Osteocyte (in vitro differentiated cells): ENCODE measurements around the gene MYOF. TPM values are rescaled to one million over a fixed set of nuclear protein-coding genes. Genes with fewer than 3 reads are reported as not detected.
"Not testable (repeated sequence)": the region's sequence is repeated elsewhere in the genome, so short reads cannot be mapped to it uniquely, and the experiment has no call there.

Source experiments
- DNase-seq: peaks from one replicate; pipeline ENCODE4 v3.0.0; 2021; ENCODE audit warnings: mixed read lengths; ENCODE audit not compliant: unreplicated experiment; ENCODE audit errors: extremely low spot score
- H3K27ac Mint-ChIP-seq: one replicate; pipeline ENCODE4 v1.8.0; 2021; ENCODE audit warnings: mild to moderate bottlenecking, mixed read lengths; ENCODE audit not compliant: unreplicated experiment
- H3K27me3 Mint-ChIP-seq: one replicate; pipeline ENCODE4 v1.8.0; 2021; ENCODE audit warnings: mixed read lengths; ENCODE audit not compliant: unreplicated experiment
- H3K36me3 Mint-ChIP-seq: one replicate; pipeline ENCODE4 v1.8.0; 2021; ENCODE audit warnings: mixed read lengths; ENCODE audit not compliant: unreplicated experiment
- H3K4me1 Mint-ChIP-seq: one replicate; pipeline ENCODE4 v1.8.0; 2021; ENCODE audit warnings: mixed read lengths; ENCODE audit not compliant: unreplicated experiment
- H3K4me3 Mint-ChIP-seq: one replicate; pipeline ENCODE4 v1.8.0; 2021; ENCODE audit warnings: mild to moderate bottlenecking, moderate library complexity, mixed read lengths; ENCODE audit not compliant: unreplicated experiment
- H3K9me3 Mint-ChIP-seq: one replicate; pipeline ENCODE4 v1.8.0; 2021; ENCODE audit warnings: mixed read lengths; ENCODE audit not compliant: unreplicated experiment
- CTCF ChIP-seq: fragments of 200-600 bp; sonication (generic); IDR thresholded peaks from 2 replicates; pipeline ENCODE4 v1.5.0; 2021; ENCODE audit warnings: antibody characterized with exemption, mild to moderate bottlenecking, moderate library complexity
- total RNA-seq: library from RNA; stranded (reverse); gene quantifications from 2 replicates; pipeline ENCODE4 v1.2.1, GENCODE V29; 2021

The MYOF gene
- total RNA-seq, 1 donor from 2014 or later: 470 TPM

- H3K4me3 Mint-ChIP-seq: no peak overlapping the region
- no peaks in the 10 kb centered on the region for H3K27me3 Mint-ChIP-seq
- H3K4me1 Mint-ChIP-seq: peaks cover 2% of the 10 kb centered on the region
- no peaks in the 10 kb centered on the region for H3K9me3 Mint-ChIP-seq
- H3K27ac Mint-ChIP-seq: peak overlapping the region; percentile 41
- no peak for DNase-seq
- H3K36me3 Mint-ChIP-seq: peaks cover 83% of the 10 kb centered on the region
- TF ChIP-seq CTCF: no peak
These were observed 163.0 kb downstream of the MYOF start for GRCh38 chr10:93319096-93319495.

- no peak overlapping the region for H3K4me3 Mint-ChIP-seq
- no peaks in the 10 kb centered on the region for H3K27me3 Mint-ChIP-seq
- no peak for TF ChIP-seq CTCF
- no peaks in the 10 kb centered on the region for H3K9me3 Mint-ChIP-seq
- H3K36me3 Mint-ChIP-seq: peaks cover 76% of the 10 kb centered on the region
- H3K4me1 Mint-ChIP-seq: peaks cover 2% of the 10 kb centered on the region
- no peak for DNase-seq
- H3K27ac Mint-ChIP-seq: peak overlapping the region; percentile 50
These were observed 166.9 kb downstream of the MYOF start for GRCh38 chr10:93315246-93315645.

GRCh38 chr10:93314656-93315055, 167.5 kb downstream of the MYOF start:
- H3K4me3 Mint-ChIP-seq, H3K4me1 Mint-ChIP-seq: not testable (repeated sequence)
- H3K36me3 Mint-ChIP-seq: peaks cover 76% of the 10 kb centered on the region

GRCh38 chr10:93313798-93314197, 168.3 kb downstream of the MYOF start:
- H3K4me1 Mint-ChIP-seq: peaks cover 12% of the 10 kb centered on the region
- no peaks in the 10 kb centered on the region for H3K9me3 Mint-ChIP-seq
- no peak for TF ChIP-seq CTCF
- H3K27me3 Mint-ChIP-seq: no peaks in the 10 kb centered on the region
- no peak for DNase-seq
- peaks cover 76% of the 10 kb centered on the region for H3K36me3 Mint-ChIP-seq
- no peak overlapping the region for H3K27ac Mint-ChIP-seq
- H3K4me3 Mint-ChIP-seq: no peak overlapping the region

More at GRCh38 chr10:93314656-93315055, 167.5 kb downstream of the MYOF start:
- H3K9me3 Mint-ChIP-seq, DNase-seq, H3K27me3 Mint-ChIP-seq: not testable (repeated sequence)
- peak overlapping the region; percentile 50 for H3K27ac Mint-ChIP-seq

GRCh38 chr10:93309062-93309461, 173.1 kb downstream of the MYOF start:
- no peak overlapping the region for H3K4me3 Mint-ChIP-seq
- H3K9me3 Mint-ChIP-seq: no peaks in the 10 kb centered on the region
- H3K36me3 Mint-ChIP-seq: peaks cover 64% of the 10 kb centered on the region
- peak overlapping the region; percentile 50 for H3K27ac Mint-ChIP-seq
- no peak for DNase-seq
- no peak for TF ChIP-seq CTCF
- H3K27me3 Mint-ChIP-seq: no peaks in the 10 kb centered on the region
- peaks cover 9% of the 10 kb centered on the region for H3K4me1 Mint-ChIP-seq

GRCh38 chr10:93305122-93305521, 177.0 kb downstream of the MYOF start:
- peaks cover 9% of the 10 kb centered on the region for H3K4me1 Mint-ChIP-seq
- no peak overlapping the region for H3K4me3 Mint-ChIP-seq
- H3K27ac Mint-ChIP-seq: no peak overlapping the region
- no peak for TF ChIP-seq CTCF
- no peak for DNase-seq
- no peaks in the 10 kb centered on the region for H3K27me3 Mint-ChIP-seq
- H3K36me3 Mint-ChIP-seq: peaks cover 42% of the 10 kb centered on the region
- H3K9me3 Mint-ChIP-seq: no peaks in the 10 kb centered on the region
